ENCODE results near the gene RPL13A. TPM values are rescaled to one million over a fixed set of nuclear protein-coding genes. Genes with fewer than 3 reads are reported as not detected.

The RPL13A gene
- total RNA-seq, 2 experiments from 2014 or later, result 2,999 to 8,461 TPM

GRCh38 chr19:49533551-49534488 lies 46.4 kb downstream of the RPL13A start:
- Histone ChIP-seq H3K9me3 (ENCODE audit: low read length) (no peaks in the 10 kb centered on the region), H3K4me3 (ENCODE audit: low read depth, low read length, poor library complexity, severe bottlenecking) (peak overlapping the region; percentile 72), H3K9me2 (ENCODE audit: insufficient read depth, low read length) (no peaks in the 10 kb centered on the region), H3K4me1 (ENCODE audit: insufficient read depth, low read length, poor library complexity, severe bottlenecking) (peaks cover 39% of the 10 kb centered on the region), H3K4me2 (ENCODE audit: low read length) (peak overlapping the region; percentile 94), H2AFZ (ENCODE audit: low read length) (peak overlapping the region; percentile 80), H3K36me3 (ENCODE audit: insufficient read depth, low read length) (no peaks in the 10 kb centered on the region), H3K27ac (ENCODE audit: low read depth, low read length, poor library complexity, severe bottlenecking) (no peak overlapping the region), H4K20me1 (ENCODE audit: insufficient read depth, low read length) (no peaks in the 10 kb centered on the region), H3K79me2 (ENCODE audit: insufficient read depth, low read depth, low read length) (no peaks in the 10 kb centered on the region)
- TF ChIP-seq CTCF (conservative IDR thresholded peaks at IDR 0.05; ENCODE audit: low read length) (peak; percentile 72), EZH2phosphoT487 (IDR thresholded peaks at IDR 0.05; ENCODE audit: borderline replicate concordance, low read depth, low read length) (no peak)
- ChIA-PET CTCF (ENCODE audit: unreplicated experiment) (no interaction called here), POLR2A (no interaction called here)
- intact Hi-C loops (cut with micrococcal nuclease; ENCODE audit: unreplicated experiment), result no loop called here
- peak; percentile 82 for DNase-seq (ENCODE audit: low spot score)
- no TSS peak for BruUV-seq (replicated peaks)

GRCh38 chr19:49534632-49535385 lies 47.4 kb downstream of the RPL13A start:
- H3K4me3 ChIP-seq (ENCODE audit: low read depth, low read length, poor library complexity, severe bottlenecking), result peak overlapping the region; percentile 72
- H3K4me1 ChIP-seq (ENCODE audit: insufficient read depth, low read length, poor library complexity, severe bottlenecking), result peaks cover 39% of the 10 kb centered on the region
- POLR2A ChIA-PET, result interaction anchor here (1.2 kb wide), 1 partner anchor 36 kb away, joined by 3 read pairs; no protein-coding TSS in a partner anchor
- H3K36me3 ChIP-seq (ENCODE audit: insufficient read depth, low read length), result no peaks in the 10 kb centered on the region
- CTCF ChIA-PET (ENCODE audit: unreplicated experiment), result no interaction called here
- no peaks in the 10 kb centered on the region for H4K20me1 ChIP-seq (ENCODE audit: insufficient read depth, low read length)
- TF ChIP-seq EZH2phosphoT487 (IDR thresholded peaks at IDR 0.05; ENCODE audit: borderline replicate concordance, low read depth, low read length) (no peak), CTCF (conservative IDR thresholded peaks at IDR 0.05; ENCODE audit: low read length) (no peak)
- BruUV-seq (replicated peaks), result no TSS peak
- peak overlapping the region; percentile 94 for H3K4me2 ChIP-seq (ENCODE audit: low read length)
- no peak overlapping the region for H3K27ac ChIP-seq (ENCODE audit: low read depth, low read length, poor library complexity, severe bottlenecking)
- H3K9me3 ChIP-seq (ENCODE audit: low read length), result no peaks in the 10 kb centered on the region
- intact Hi-C loops (cut with micrococcal nuclease; ENCODE audit: unreplicated experiment), result no loop called here
- H3K79me2 ChIP-seq (ENCODE audit: insufficient read depth, low read depth, low read length), result no peaks in the 10 kb centered on the region
- peak overlapping the region; percentile 80 for H2AFZ ChIP-seq (ENCODE audit: low read length)
- DNase-seq (ENCODE audit: low spot score), result no peak
- no peaks in the 10 kb centered on the region for H3K9me2 ChIP-seq (ENCODE audit: insufficient read depth, low read length)
